A549 (cell line): ENCODE results near the gene KISS1. TPM values are rescaled to one million over a fixed set of nuclear protein-coding genes. Genes with fewer than 3 reads are reported as not detected.
A peak's percentile ranks its signal among the peaks of the same experiment; 100 is the strongest.

Experiments used
- ATAC-seq, 2 experiments: fragments of 200-7000 bp in 1 of 2; fragments of >200 bp in 1 of 2; cut with Nextera tagmentation in 1 of 2; cut with Tn5 transposase in 1 of 2; 3 replicates each; pipeline versions ENCODE4 v1.8.0 to v1.9.1; 2018 to 2020; ENCODE audit warnings: mild to moderate bottlenecking in 1 of 2, moderate library complexity in 1 of 2
- CTCF ChIA-PET: fragments of 300-600 bp; sonication (Branson Sonifier 250); formaldehyde crosslinking; extraction: SDS; loops from one replicate; lab custom pipeline; 2021; ENCODE audit warnings: antibody characterized with exemption, inconsistent platforms; lab: Yijun Ruan, JAX
- POLR2A ChIA-PET: fragments of 350-600 bp; formaldehyde crosslinking; extraction: SDS; loops from one replicate; lab custom pipeline; 2021; ENCODE audit warnings: antibody characterized with exemption, inconsistent platforms; lab: Yijun Ruan, JAX
- DNase-seq, 2 experiments: peaks; one replicate each; pipeline versions ENCODE4 v3.0.0 to v3.0.0-alpha.2; 2011 to 2016; ENCODE audit warnings: low read depth in 1 of 2, low spot score in 1 of 2
- FAIRE-seq: peaks from 2 replicates; lab custom pipeline; 2011; peaks lifted over from hg19 to GRCh38; lab: Jason Lieb, UNC
- H3K27ac ChIP-seq, 2 experiments: fragments of >200 bp; sonication (Bioruptor Twin); formaldehyde crosslinking; 3 replicates each; pipeline ENCODE4 v1.5.1; 2016 to 2017
- H3K4me1 ChIP-seq: fragments of >200 bp; sonication (Bioruptor Twin); formaldehyde crosslinking; 3 replicates; pipeline ENCODE4 v1.6.1; 2016
- H3K4me2 ChIP-seq: fragments of >200 bp; sonication (Bioruptor Twin); formaldehyde crosslinking; 3 replicates; pipeline ENCODE4 v1.6.1; 2016
- H3K4me3 ChIP-seq: fragments of >200 bp; sonication (Bioruptor Twin); formaldehyde crosslinking; 3 replicates; pipeline ENCODE4 v1.5.1; 2016
- H3K9me3 ChIP-seq: fragments of >200 bp; sonication (Bioruptor Twin); formaldehyde crosslinking; 3 replicates; pipeline ENCODE4 v1.6.1; 2016
- CHD2 ChIP-seq: fragments of 150-350 bp; IDR thresholded peaks from 2 replicates; pipeline ENCODE4 v1.6.1; 2014; ENCODE audit warnings: low read length; ENCODE audit not compliant: partially characterized antibody
- CHD4 ChIP-seq: fragments of 200-600 bp; sonication (generic); IDR thresholded peaks from 2 replicates; pipeline ENCODE4 v1.6.1; 2016; ENCODE audit warnings: antibody characterized with exemption, mild to moderate bottlenecking, borderline replicate concordance
- E2F6 ChIP-seq: IDR thresholded peaks from 2 replicates; pipeline ENCODE4 v1.6.1; 2012; ENCODE audit warnings: low read depth, borderline replicate concordance
- EHMT2 ChIP-seq: fragments of 200-600 bp; sonication (generic); IDR thresholded peaks from 2 replicates; pipeline ENCODE4 v1.6.1; 2016; ENCODE audit warnings: antibody characterized with exemption, low read depth, mild to moderate bottlenecking, moderate library complexity
- EP300 ChIP-seq, 2 experiments: fragments of >200 bp; sonication (Bioruptor Twin); formaldehyde crosslinking; IDR thresholded peaks; 2 replicates in 1 of 2; 3 replicates in 1 of 2; pipeline ENCODE4 v1.6.1; 2016 to 2017
- ESRRA ChIP-seq: fragments of 150-350 bp; IDR thresholded peaks from 2 replicates; pipeline ENCODE4 v1.6.1; 2014; ENCODE audit warnings: mild to moderate bottlenecking, low read length, borderline replicate concordance
- GATA3 ChIP-seq: IDR thresholded peaks from 2 replicates; pipeline ENCODE4 v1.6.1; 2012; ENCODE audit warnings: borderline replicate concordance
- HDAC2 ChIP-seq: fragments of 200-600 bp; sonication (generic); IDR thresholded peaks from 2 replicates; pipeline ENCODE4 v1.6.1; 2016
- HEYL ChIP-seq: fragments of 250-450 bp; sonication (Bioruptor Pico); IDR thresholded peaks from 2 replicates; pipeline ENCODE4 v1.8.0; 2021; ENCODE audit warnings: mild to moderate bottlenecking, moderate library complexity
- HOXB5 ChIP-seq: fragments of 250-450 bp; sonication (Bioruptor Pico); IDR thresholded peaks from 2 replicates; pipeline ENCODE4 v1.5.0; 2020; ENCODE audit warnings: mild to moderate bottlenecking, moderate library complexity
- JUN ChIP-seq, 2 experiments: fragments of >200 bp; sonication (Bioruptor Twin); formaldehyde crosslinking; IDR thresholded peaks; 2 replicates in 1 of 2; 3 replicates in 1 of 2; pipeline ENCODE4 v1.6.1; 2016 to 2017
- JUNB ChIP-seq: fragments of >200 bp; sonication (Bioruptor Twin); formaldehyde crosslinking; IDR thresholded peaks from 2 replicates; pipeline ENCODE4 v1.6.1; 2016
- MAFK ChIP-seq: fragments of 450-650 bp; IDR thresholded peaks from 2 replicates; pipeline ENCODE4 v1.6.1; 2014; ENCODE audit not compliant: partially characterized antibody
- MAZ ChIP-seq: fragments of 150-350 bp; IDR thresholded peaks from 2 replicates; pipeline ENCODE4 v1.6.1; 2014; ENCODE audit warnings: antibody characterized with exemption, low read depth, low read length, borderline replicate concordance
- MYC ChIP-seq: IDR thresholded peaks from 2 replicates; pipeline ENCODE4 v1.6.1; 2012; ENCODE audit warnings: mild to moderate bottlenecking, inconsistent platforms, low read length, improper control_type of control experiment, borderline replicate concordance
- NPAS2 ChIP-seq: fragments of 250-450 bp; sonication (Bioruptor Pico); IDR thresholded peaks from 2 replicates; pipeline ENCODE4 v1.8.0; 2022; ENCODE audit warnings: mild to moderate bottlenecking, moderate library complexity, borderline replicate concordance
- PHF8 ChIP-seq: fragments of 200-600 bp; sonication (generic); IDR thresholded peaks from 2 replicates; pipeline ENCODE4 v1.6.1; 2016; ENCODE audit warnings: low read depth, mild to moderate bottlenecking, antibody characterized with exemption, moderate library complexity, borderline replicate concordance
- POLR2A ChIP-seq: IDR thresholded peaks from 2 replicates; pipeline ENCODE4 v1.6.1; 2012; ENCODE audit warnings: mild to moderate bottlenecking, low read length
- POLR2AphosphoS2 ChIP-seq: conservative IDR thresholded peaks from 2 replicates; pipeline ENCODE4 v1.6.1; 2012; ENCODE audit warnings: low read length, improper control_type of control experiment, inconsistent platforms
- RARB ChIP-seq: fragments of 250-450 bp; sonication (Bioruptor Pico); IDR thresholded peaks from 2 replicates; pipeline ENCODE4 v1.8.0; 2021; ENCODE audit warnings: mild to moderate bottlenecking, moderate library complexity
- RFX5 ChIP-seq: fragments of 450-650 bp; IDR thresholded peaks from 2 replicates; pipeline ENCODE4 v1.7.1; 2014; ENCODE audit warnings: antibody characterized with exemption, mild to moderate bottlenecking, moderate library complexity
- SREBF2 ChIP-seq: fragments of 450-650 bp; IDR thresholded peaks from 2 replicates; pipeline ENCODE4 v1.6.1; 2014; ENCODE audit warnings: mild to moderate bottlenecking, moderate library complexity
- TFCP2L1 ChIP-seq: fragments of 250-450 bp; sonication (Bioruptor Pico); IDR thresholded peaks from 2 replicates; pipeline ENCODE4 v1.5.0; 2021; ENCODE audit warnings: mild to moderate bottlenecking
- TP53 ChIP-seq: fragments of 250-450 bp; sonication (Bioruptor Pico); IDR thresholded peaks from 2 replicates; pipeline ENCODE4 v1.5.0; 2021; ENCODE audit warnings: mild to moderate bottlenecking, moderate library complexity
- ZC3H11A ChIP-seq: fragments of 450-650 bp; IDR thresholded peaks from 2 replicates; pipeline ENCODE4 v1.6.1; 2014; ENCODE audit warnings: antibody characterized with exemption, mild to moderate bottlenecking
- ZNF302 ChIP-seq: fragments of 250-450 bp; sonication (Bioruptor Pico); IDR thresholded peaks from 2 replicates; pipeline ENCODE4 v1.9.0; 2021; ENCODE audit warnings: inconsistent platforms, mild to moderate bottlenecking, moderate library complexity
- WGBS: methylation state at CpG from one replicate; pipeline ENCODE4 v1.1.6; 2017; ENCODE audit errors: missing lambda C conversion rate; 5-methylcytosine and 5-hydroxymethylcytosine counted together
- polyA plus RNA-seq, 4 experiments: library from polyadenylated mRNA; depleted of rRNA in 3 of 4; stranded (reverse); fragments of >200 nt; fragmentation: RNase III in 1 of 4; extraction: RNeasy Plus Mini Kit Qiagen cat#74134 plus additional on column Dnase treatment in 1 of 4; gene quantifications; 2 replicates in 3 of 4; 3 replicates in 1 of 4; pipeline ENCODE4 v1.2.3, GENCODE V29; 2011 to 2017
- TF ChIP-seq, protein P1 (sequence below): fragments of >200 bp; sonication (Bioruptor Twin); formaldehyde crosslinking; IDR thresholded peaks from 3 replicates; pipeline ENCODE4 v1.5.1; 2016
- TF ChIP-seq, protein P2 (sequence below): IDR thresholded peaks from 2 replicates; pipeline ENCODE4 v1.6.1; 2012

Gene KISS1
- polyA plus RNA-seq, 2 of the 4 experiments (the other 2 are of a cell fraction), result 0.23 TPM; not detected in 1

DNA sequence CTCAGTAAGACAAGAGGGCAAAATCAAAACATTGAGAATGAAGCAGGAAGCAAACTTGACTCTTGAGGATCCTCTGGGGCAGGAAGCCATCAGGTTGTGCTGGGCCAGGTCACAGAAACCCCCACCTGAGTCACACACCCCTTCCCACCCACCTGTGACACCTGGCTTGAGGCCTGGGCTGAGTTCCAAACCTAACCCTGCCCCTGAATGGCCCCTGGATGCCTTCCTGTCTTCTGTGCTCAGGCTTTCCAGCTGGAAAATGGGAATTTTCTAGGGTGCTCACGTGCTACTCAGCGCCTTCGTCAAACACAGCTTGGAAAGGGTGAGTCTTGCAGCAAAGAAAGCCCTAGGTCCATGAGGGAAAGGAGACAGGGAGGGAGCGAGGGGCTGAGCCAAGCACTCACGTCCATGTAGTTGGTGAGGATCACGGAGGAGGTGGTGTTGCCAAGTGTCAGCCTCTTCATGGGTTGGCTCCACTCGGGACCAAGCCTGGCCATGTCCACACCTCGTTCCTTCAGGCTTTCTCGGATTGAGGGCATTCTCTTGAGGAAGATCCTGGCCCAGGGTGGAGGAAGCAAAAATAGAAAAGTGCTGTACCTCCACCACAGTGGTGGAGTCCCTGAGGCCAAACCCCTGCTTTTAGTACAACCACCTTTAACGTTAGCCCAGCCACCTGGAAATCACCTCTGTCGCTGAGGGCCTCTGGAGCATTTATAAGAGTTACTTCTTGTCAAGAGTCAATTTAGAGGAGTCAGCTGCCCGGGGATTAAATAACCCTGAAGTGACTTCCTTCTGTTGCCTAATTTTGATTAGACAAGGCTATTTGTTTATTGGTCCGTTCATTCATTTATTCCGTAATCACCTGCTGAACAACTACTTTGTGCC, 34.4 kb downstream of the KISS1 start:
- no peak for TF ChIP-seq SREBF2
- TF ChIP-seq TFCP2L1 (CRISPR knock-in tag), result no peak
- TF ChIP-seq CHD2, result no peak
- TF ChIP-seq MAFK, result no peak
- no peak for TF ChIP-seq NPAS2 (CRISPR knock-in tag)
- no peak overlapping the region for H3K4me3 ChIP-seq
- H3K27ac ChIP-seq, result no peak overlapping the region
- ChIA-PET POLR2A (interaction anchor here (0.7 kb wide), 1 partner anchor 834 kb away, joined by 5 read pairs; no protein-coding TSS in a partner anchor), CTCF (interaction anchor here (0.6 to 16.3 kb wide), 76 partner anchors 10 to 989 kb away, joined by 3 to 314 read pairs (median 6); partner anchors contain the start of genes ETNK2, GOLT1A, KISS1 and PLEKHA6)
- H3K9me3 ChIP-seq, result no peaks in the 10 kb centered on the region
- no peak for FAIRE-seq
- no peak overlapping the region for H3K4me2 ChIP-seq
- H3K4me1 ChIP-seq, result no peaks in the 10 kb centered on the region
- peak in 1 of 2 experiments; percentile 7; a peak in 3 of 6 replicates for ATAC-seq
- 60% methylated on average over 14 of the region's 14 CpGs for WGBS
- no peak for DNase-seq

DNA sequence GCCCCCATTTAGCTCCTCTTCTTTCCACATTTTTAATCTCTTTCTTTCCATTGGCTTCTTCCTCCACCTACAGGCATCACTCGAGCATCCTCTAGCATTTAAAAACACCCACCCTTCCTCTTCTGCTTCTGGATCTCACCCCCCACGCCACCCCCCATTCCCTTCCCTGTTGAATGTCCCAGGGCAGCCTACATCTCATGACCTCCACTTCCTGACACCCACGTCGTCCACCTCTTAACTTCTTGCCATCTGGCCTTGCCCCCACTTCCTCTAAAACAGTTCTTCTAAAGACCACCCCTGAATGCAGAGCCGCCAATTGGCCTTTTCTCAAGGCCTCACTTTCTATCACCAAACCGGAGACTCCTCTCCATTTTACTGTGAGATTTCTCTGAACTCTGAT, 38.3 kb downstream of the KISS1 start:
- no peak for FAIRE-seq
- WGBS, result 58% methylated on average over 5 of the region's 6 CpGs
- POLR2A ChIA-PET, result no interaction called here
- Histone ChIP-seq H3K27ac (no peak overlapping the region), H3K4me1 (no peaks in the 10 kb centered on the region), H3K9me3 (no peaks in the 10 kb centered on the region), H3K4me2 (no peak overlapping the region), H3K4me3 (no peak overlapping the region)
- no peak for TF ChIP-seq ZC3H11A
- no peak for TF ChIP-seq GATA3
- TF ChIP-seq MAZ, result no peak
- TF ChIP-seq EP300 (IDR thresholded peaks at IDR 0.05), result no peak
- no peak for TF ChIP-seq ESRRA
- no peak for TF ChIP-seq CHD4
- no peak for TF ChIP-seq ZNF302 (CRISPR knock-in tag)
- TF ChIP-seq E2F6, result no peak
- no peak for TF ChIP-seq HEYL (CRISPR knock-in tag)
- no peak for TF ChIP-seq JUN (IDR thresholded peaks at IDR 0.05)
- TF ChIP-seq RARB (CRISPR knock-in tag), result no peak
- TF ChIP-seq EHMT2, result no peak
- no peak for TF ChIP-seq POLR2AphosphoS2
- TF ChIP-seq, protein P1, sequence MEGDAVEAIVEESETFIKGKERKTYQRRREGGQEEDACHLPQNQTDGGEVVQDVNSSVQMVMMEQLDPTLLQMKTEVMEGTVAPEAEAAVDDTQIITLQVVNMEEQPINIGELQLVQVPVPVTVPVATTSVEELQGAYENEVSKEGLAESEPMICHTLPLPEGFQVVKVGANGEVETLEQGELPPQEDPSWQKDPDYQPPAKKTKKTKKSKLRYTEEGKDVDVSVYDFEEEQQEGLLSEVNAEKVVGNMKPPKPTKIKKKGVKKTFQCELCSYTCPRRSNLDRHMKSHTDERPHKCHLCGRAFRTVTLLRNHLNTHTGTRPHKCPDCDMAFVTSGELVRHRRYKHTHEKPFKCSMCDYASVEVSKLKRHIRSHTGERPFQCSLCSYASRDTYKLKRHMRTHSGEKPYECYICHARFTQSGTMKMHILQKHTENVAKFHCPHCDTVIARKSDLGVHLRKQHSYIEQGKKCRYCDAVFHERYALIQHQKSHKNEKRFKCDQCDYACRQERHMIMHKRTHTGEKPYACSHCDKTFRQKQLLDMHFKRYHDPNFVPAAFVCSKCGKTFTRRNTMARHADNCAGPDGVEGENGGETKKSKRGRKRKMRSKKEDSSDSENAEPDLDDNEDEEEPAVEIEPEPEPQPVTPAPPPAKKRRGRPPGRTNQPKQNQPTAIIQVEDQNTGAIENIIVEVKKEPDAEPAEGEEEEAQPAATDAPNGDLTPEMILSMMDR, result no peak
- no peak for TF ChIP-seq HOXB5 (CRISPR knock-in tag)
- TF ChIP-seq TP53, result no peak
- CTCF ChIA-PET, result interaction anchor here (0.9 to 11.9 kb wide), 9 partner anchors 10 to 345 kb away, joined by 3 to 219 read pairs (median 5); partner anchors contain the start of gene PLEKHA6
- ATAC-seq, result no peak
- DNase-seq, result no peak

DNA sequence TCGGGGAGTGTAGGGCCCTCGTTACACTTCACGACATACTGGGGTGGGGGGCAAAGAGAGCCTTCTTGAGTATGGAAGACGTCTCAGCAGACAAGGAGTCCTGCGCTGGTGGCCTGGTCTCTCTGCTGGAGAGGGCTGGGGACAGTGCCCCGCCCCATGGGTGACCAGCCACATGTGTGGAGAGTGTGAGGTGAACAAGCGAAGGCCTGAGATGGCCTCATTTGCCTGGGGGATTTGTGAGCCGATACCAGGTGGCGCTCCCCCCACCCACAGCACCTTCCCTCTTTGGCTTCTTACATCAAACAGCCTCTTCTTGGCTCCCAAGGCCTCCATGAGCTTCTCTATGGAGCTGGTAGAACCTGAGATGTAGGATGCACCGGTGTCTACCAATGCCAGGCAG, 40.4 kb downstream of the KISS1 start:
- CTCF ChIA-PET, result interaction anchor here (0.6 to 3.2 kb wide), 3 partner anchors 51 to 243 kb away, joined by 3 to 16 read pairs (median 3); no protein-coding TSS in a partner anchor
- POLR2A ChIA-PET, result no interaction called here
- H3K27ac ChIP-seq, result no peak overlapping the region
- H3K4me3 ChIP-seq, result no peak overlapping the region
- FAIRE-seq (no peak), DNase-seq (no peak), ATAC-seq (no peak)
- WGBS, result 55% methylated on average over 10 of the region's 10 CpGs
- H3K4me1 ChIP-seq, result peaks cover 12% of the 10 kb centered on the region; the same call in 2 of the 3 replicates
- H3K4me2 ChIP-seq, result no peak overlapping the region
- TF ChIP-seq RFX5 (no peak), POLR2A (no peak), RARB (CRISPR knock-in tag) (no peak), MYC (no peak), JUN (IDR thresholded peaks at IDR 0.05) (no peak), ZC3H11A (no peak), PHF8 (no peak), JUNB (no peak), HDAC2 (no peak), EHMT2 (no peak)
- TF ChIP-seq, protein P2, sequence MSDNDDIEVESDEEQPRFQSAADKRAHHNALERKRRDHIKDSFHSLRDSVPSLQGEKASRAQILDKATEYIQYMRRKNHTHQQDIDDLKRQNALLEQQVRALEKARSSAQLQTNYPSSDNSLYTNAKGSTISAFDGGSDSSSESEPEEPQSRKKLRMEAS, result no peak
- TF ChIP-seq, protein P1, result no peak
- TF ChIP-seq, all 56 proteins: peak for 0
- no peaks in the 10 kb centered on the region for H3K9me3 ChIP-seq
